ENCODE results near the gene HIGD1A.

Gene HIGD1A

DNA sequence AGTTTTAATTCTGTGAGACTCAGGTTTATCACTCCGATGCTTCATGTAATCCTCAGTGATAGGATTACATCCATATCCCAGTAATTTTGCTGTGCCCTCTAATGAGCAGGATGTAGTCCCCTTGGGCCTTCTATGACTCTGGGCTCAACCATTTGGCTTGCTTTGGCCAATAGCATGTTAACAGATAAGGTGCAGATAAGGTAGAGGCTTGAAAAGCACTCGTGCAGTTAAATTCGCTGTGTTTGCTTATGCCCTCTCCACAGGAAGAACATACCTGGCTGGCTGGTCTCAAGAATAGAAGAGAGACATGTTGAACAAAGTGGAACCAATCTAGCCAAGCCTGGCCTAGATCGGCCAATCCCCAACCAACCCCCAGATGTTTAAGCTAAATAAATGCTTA, 51.3 kb downstream of the HIGD1A start:
- DNase-seq: no peak

DNA sequence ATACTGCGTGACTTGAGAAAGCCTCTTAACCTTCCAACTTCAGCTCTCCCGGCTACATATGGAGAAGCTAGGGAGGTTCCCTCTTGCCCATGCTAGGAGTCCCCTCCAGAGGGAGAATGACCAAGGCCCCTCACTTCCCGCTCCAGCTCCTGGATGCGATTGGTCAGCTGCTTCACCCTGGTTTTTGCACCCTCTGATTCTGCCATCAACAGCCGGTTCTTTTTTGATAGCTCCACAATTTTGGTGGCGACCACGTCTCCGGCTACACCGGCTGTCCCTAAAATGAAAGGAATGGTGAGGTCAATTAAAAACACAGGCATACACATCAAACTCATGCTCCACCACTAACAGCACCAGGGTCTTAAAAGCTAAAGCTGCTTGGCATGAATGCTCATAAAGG, 51.8 kb downstream of the HIGD1A start:
- DNase-seq: no peak

DNA sequence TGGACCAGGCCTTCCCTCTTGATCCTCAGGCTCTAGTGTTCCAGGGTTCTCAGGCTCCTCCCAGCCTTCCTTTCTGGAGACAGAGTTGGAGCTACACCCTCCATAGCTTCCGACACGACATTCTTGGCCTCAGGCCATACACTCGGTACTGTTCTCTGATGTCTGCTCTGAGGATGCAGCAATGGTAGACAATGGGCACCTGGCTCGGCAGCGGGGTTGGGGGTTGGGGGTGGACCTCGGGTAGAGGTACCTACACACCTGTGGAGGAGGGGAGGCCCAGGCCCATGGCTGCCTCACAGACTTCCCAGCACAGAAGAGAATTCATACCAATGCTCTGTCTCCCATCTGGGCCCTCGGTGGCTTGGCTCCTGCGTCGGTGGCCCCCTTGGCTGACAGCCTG, 52.7 kb downstream of the HIGD1A start:
- DNase-seq: no peak

DNA sequence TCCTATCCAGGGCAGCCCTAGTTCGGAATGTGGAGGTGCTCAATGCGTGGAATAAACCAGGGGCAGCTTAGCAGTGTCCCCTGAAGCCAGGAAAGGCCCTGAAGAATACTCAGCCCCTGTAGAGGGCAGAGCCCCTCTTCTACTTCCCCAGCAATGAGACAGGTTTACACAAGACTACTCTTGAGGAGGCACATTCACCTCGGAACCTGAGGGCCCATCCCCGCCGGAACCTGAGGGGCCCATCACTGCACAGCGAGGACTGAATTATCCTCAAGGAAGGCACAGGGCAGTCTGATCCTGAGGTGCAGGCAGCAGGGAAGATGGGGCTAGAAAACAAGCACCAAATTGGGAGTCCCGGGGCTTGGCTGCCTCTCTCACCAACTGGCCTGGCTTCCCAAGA, 53.5 kb downstream of the HIGD1A start:
- DNase-seq: no peak

DNA sequence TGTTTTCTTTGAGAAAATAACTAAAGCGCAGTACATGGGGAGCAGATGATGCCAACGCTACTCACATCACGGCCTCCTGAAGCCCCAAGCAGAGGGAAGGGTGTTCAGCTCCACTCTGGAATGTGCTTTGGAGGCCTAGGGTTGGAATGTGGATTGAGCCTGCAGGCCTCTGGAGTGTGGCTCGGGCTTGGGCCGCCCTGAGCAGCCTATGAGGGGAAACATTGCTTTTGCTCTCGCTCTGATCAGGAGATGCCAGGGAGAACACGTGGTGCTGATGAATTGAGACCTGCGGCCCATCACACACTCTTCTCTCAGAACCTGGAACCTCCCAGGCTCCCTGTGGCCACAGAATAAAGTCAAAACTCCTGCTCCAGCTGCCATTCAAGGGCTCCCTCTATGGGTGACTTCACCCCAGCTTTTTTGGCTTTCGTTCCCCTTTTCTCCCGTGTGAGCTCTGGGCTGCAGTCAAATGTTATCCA, 54.5 kb downstream of the HIGD1A start:
- no peak for DNase-seq

DNA sequence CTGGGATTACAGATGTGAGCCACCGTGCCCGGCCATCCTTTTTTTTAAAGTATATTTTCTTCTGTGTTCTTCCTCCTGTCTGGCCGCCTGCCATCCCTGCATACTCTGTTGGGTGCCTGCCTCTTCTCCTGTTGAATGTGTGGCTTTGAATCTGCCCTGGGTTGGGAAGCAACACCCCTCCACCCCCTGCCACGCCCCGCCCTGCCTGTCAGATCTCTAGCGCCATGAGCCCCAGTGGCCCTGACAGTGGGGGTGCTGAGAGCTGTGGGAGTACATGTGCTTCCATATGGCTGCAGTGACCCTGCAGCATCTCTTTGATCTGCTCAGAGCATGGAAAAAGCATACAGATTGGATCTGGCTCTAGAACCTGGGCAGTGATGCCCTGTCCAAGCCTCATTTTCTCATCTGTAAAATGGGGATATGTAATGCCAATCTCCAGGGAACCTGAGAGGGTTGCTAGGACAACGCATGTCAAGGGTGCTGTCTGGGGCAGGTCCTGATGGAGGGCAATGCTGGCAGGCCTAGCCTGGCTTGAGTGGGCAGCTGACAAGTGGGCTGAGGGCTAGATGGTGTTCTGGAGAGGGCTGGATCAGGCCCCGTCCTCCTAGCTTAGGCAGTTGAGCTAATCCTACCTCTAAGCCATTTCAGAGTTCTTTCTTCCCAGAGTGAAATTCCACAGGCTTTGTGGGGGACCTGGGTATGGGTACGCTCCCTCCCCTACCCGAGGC, 55.1 kb downstream of the HIGD1A start:
- DNase-seq: no peak

DNA sequence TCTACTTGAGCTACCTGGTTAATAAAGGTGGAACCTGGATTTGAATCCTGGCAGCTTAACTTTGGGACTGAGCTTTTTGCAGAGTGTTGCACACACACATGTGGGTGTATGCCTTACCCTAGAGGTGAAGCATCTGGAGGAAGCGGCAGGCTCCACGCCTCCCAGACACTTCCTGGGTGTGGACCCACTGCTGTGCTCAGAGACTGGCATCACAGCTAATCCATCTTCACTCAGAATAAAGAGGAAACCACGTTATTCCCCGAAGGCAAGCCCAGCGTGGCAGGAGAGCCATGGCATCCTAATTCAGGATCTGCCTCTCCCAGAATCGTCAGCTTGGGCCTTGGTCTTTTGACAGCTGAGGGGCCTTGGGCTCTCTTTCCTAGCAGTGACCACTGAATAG, 56.7 kb downstream of the HIGD1A start:
- no peak for DNase-seq

DNA sequence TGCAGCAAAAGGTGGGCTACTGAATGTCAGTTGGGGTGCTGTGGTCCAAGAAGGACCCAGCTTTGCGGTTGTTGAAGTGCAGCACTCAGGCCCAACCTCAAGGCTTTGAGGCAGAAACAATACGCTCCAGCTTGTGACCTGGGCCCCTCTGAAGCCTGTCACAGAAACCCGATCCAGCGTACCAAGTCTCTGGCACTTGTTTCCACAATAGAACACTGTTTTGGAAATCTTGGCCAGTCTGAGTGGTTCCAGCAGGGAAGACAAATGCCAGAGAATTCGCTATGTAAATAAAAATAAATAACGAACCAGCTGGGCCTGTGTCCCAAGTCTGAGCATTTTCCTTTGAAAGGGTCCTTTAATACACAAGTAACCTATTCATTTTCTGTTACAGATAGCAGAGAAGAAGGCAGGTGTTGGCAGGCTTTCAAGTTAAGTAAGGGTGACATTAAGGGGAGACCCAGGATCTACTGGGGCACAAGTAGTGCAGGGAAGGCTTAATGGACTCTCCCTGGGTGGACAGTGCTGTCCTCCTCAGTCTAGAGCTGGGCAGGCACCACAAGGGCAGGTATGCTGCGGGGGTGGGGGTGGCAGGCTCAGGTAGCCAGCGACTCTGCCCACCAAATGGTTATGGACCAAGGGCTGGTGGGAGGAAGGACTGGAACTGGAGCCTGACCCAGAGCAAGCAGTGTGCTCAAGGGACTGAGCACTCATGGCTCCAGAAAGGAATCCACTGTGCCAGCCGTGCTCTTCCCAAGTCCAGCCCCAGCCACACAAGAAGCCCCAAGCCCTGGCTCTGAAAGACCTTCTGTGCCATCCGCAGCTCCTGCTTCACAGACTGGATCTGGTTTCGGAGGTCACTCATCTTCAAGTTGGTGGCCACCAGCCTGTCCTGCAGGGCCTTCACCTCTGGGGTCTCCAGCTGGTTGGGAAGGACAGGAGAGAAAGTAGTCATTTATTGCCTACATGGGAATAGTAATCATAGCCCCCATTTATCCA, 57.5 kb downstream of the HIGD1A start:
- DNase-seq: no peak

DNA sequence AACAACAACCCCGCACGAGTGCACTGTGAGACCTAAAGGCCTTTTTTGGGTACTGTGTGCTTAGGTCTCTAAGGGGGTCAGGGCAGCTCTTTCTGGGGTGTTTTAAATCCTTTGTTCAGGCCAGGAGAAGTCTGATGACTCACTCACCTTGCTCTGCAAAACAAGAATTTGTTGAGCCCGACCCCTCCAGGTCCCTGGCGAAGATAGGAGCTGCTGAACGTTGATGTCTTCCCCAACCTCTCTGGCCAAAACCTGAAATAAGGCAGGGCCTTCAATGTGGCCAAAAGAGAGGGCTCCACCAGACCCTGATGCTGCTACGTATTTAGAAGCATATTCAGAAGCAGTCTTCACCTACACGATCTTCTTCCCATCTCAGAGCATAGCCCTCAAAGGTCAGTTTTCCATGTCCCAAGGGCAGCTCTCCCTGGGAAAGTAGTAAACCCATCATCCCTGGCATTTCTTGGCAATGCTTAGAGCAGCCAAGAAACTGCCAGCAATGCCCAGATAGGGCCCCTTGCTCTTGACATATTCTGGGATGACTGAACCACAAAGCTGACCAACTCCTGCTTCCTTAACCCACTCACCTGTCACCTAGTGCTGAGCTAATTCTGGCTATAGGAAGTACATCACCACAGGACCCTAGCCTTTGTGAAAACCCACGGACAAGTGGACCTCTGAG, 58.4 kb downstream of the HIGD1A start:
- no peak for DNase-seq

DNA sequence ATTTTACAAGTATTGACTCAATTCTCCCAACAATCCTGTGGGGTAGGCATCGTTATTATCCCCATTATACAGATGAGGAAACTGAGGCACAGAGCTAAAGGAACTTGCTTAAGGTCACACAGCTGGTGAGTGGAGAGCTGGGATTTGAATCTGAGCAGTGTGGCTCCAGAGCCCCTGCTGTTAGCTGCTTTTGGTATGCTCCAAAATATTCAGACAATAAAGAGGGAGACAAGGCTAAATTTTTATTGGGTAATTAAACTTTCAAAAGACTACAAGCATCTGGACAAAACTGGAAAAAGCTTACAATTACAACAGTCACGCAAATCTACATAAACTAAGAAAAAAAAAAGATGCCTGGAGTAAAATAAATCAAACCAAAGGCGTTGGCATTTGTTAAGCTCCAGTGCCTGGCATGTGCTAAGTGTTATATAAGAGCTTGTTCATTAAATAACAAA, 59.0 kb downstream of the HIGD1A start:
- DNase-seq: no peak

DNA sequence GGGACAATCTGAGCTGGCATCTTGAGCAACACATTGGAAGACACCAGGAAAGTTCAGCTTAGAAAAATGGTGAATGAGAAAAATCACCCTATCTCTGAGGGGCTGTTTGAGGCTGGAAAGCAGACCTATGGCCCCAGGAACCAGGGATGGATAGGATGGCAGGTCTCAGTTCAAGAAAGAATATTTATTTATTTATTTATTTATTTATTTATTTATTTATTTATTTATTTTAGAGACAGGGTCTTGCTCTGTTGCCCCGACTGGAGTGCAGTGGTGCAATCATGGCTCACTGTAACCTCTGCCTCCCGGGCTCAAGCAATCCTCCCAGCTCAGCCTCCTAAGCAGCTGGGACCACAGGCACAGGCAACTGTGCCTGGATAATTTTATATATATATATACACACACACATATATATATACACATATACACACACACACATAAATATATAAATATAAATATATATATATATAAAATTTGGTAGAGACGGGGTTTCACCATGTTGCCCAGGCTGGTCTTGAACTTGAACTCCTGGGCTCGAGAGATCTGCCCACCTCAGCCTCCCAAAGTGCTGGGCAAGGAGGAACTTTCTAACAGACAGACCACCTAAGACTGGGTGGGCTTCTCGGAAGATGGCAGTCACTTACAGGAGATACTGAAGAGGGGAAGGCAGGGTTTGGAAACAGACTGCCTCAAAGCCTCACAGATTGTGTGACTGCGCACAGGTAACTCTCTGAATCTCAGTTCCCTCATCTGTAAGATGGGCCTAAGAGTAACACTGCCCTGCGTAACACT, 60.9 kb downstream of the HIGD1A start:
- no peak for DNase-seq

DNA sequence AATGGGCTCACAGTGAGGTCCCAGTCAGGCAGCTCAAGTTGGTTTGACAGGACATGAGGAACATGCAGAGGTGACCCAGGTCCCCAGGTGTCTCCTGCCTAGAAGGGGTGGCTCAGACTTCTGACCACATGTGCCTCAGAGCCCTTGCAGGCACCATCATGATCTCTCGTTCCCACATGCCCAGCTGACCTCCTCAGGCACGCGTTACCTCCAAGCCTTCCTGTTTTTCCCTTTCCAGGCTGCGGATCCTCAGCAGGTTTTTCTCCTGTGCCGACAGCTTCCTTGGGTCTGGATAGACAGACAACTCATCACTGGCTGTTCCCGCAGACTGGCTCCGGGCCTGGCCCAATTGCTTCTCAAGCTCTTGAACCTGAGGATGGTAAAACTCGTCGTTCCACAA, 61.6 kb downstream of the HIGD1A start:
- no peak for DNase-seq

DNA sequence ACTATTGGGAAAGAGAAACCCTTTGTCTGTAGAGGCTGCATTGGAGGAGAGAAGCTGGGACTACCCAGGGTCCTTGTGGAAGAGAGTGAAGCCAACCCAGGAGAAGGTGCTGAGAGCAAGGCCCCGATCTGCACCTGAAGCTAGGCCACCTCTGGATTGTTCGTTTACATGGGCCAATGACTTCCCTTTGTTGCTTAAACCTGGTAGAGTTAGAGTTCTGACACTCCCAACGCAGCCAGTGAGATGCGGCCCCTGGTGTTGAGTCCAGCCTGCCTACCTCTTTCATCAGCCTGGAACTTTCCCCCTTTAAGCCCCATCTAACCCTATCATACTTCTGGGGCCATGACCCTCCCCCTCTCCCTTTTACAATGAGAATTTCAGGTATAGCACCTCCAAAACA, 62.0 kb downstream of the HIGD1A start:
- no peak for DNase-seq

DNA sequence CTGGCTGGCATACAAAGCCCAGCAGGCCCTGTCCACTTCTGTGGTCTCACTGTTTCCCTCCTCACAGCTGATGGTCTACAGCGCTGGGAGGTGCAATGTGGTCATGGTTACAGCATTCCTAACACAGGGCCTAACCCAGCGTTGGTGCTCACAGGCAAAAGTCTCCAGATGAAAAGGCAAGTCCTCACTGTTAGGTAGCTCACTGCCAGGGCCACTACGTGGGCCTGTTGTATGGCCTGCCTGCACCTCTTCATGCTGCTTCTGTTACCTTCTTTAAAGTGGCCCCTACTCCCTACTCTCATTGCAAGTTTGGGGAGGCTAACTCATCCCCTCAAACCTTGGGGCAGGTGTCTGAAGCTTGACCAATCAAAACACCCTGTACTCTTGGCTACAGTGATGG, 62.5 kb downstream of the HIGD1A start:
- no peak for DNase-seq

DNA sequence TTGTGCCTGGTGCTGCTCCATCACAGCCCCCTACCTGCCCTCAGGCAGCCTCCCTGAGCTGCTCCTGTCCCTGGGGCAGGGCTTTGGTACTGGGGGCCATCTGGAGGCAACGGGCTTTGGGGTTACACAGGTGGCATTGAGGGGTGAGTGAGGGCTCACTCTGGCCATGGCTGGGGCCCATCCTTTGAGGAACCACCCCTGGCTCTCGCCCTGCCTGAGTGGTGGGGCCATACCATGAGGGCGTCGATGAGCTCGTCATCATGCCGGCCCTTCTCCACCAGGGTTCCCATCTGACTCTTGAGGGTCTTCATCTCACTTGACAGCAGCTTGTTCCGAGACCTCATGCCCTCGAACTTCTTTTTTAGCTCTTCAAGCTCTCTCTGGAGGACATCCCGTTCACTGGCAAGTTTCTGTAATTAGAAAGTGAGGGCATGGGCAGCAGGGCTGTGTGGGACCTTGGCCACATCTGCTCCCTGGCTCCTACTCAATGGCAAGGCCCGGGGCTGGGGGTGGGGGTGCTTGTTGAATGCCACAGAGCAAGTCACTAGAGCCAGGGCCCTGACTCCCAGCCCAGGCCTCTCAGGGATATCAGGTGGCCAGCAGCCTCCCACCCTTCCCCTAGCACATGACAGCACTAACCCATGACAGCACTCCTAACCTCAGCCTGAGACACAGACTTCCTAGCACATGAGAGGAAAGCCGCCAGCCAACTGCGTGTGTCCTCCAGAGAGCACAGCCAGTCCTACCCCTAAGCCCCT, 64.7 kb downstream of the HIGD1A start:
- no peak for DNase-seq

DNA sequence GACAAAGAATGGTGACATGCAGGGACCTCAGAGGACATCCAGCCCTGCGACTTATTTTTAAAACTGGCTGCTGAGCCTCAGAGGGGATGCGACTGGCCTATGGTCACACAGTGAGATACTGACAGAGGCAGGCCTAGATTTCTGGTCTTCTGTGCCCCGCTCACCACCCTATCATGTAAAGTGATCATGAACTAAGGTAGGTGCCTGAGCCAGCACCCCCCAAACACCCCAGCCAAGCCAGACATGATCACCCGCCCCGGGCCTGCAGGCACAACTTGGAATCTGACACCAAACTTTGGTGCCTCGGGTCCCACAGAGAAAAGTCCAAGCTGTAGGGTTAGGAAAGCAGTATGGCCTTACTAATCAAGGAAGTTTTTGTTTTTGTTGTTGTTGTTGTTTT, 67.8 kb downstream of the HIGD1A start:
- no peak for DNase-seq

DNA sequence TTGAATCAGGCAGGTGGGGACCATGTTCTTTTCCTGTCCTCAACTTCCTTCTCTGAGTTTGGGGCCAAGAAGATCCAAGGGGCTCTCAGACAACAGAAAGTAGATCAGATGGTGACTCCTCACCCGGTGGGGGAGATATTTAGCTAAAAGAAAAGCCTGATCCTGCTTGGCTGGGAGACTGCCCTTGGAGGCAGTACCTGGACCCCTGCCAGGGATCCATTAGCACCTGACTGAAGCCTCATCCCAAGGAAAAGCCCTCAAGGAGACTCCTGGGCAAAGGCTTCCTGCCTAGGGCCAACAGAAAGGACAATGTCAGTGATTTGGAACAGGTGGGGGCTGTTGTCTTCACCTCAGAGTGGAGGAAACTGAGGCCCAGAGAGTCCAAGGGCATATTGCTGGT, 68.2 kb downstream of the HIGD1A start:
- no peak for DNase-seq

DNA sequence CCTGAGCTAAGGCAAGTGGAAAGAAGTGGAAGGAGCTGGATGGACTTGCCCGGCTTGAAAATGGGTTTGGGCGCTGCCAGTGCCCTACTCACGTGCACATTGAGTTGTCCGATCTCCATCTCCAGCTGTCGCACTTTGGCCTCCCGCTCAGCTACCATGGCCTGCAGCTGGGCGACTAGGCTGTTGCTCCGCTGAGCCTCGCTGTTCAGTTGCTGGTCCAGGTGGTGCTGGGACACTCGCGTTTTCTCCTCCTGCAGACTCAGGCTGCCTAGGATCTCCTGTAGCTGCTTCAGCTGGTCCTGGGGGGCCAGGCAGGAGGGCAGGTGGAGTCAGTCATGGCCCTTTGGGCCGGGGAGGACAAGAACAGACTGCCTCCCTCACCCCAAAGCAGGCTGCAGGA, 68.7 kb downstream of the HIGD1A start:
- DNase-seq: no peak

DNA sequence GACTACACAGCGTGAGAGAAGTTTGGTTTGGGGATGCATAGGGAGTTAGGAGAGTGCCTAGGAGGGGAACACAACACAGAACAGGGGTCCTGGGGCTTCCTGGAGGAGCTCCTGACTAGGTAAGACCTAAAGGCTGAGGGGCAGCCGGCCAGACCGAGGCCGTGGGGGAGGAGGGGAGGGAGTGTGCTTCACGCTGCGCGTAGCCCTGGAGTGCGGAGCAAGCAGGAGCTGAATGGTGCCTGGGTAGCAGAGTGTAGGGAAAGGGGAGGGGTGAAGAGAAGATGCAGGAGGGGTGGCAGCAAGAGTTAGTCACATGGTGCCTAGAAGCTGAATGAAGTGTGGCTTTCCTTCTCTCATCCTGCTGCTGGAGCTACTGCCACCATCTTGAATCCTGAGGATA, 69.3 kb downstream of the HIGD1A start:
- no peak for DNase-seq

DNA sequence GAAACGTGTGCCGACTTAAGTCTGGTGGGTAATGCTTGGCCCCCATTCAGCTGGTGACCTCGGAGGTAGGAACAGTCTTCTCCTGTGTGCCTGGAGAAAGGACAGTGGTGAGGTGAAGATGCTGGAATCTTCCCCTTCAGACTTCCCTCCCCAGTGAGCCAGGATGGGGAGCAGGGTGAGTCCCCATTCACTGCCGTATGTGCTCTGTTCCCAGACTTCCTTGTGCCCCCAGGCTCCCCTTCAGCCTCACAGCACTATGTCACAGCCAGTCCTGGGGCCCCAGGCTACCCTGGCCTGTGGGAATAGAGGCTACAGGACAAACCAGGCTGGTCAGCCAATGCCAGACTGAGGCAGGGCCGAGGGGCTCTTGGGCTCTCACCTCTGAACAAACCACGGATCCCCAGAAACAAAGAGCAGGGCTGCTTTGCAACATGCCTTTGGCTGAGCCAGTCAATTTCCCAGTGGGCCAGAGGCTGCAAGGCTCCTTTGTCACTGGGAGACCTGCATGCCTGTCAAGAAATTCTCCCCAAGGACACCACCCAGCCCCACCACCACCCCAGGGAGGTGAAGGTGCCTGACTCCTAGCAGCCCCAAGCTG, 69.9 kb downstream of the HIGD1A start:
- no peak for DNase-seq

DNA sequence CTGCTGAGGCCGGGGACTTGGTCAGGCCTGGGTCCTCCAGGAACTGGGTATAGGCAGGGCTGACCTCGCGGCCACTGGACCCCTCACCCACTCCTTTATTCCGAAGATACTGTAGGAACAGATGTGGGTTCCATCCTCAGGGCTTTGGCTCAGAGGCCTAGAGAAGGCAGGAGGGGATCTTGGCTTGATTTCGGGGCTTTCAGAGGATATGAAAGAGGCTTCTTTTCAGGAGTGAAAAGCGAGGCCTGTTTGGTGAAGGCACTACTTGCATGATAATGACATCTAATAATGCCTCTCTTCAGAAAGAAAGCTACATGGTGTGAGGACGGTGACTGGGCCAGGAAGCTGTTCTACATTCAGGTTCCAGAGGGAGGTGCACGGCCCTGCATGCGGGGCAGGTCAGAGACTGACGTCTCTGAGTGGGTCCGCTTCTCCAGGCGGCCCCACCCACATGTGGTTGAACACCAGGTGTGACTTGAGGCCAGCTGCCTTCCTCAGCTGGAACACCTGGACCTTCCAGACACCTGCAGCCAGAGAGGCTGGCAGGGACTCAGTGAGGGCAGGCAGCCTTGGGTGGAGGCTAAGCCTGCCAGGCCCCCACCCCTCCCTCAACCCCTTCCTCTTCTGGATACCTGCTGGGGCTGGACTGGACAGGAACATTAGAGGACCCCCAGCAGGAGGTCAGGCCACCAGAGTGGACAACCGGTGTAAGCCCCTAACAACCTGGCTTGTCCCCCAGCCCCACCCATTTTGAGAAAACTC, 70.6 kb downstream of the HIGD1A start:
- DNase-seq: no peak
